B cell (primary cell): Measurements from ENCODE around the gene HIP1. TPM values are rescaled to one million over a fixed set of nuclear protein-coding genes. Genes with fewer than 3 reads are reported as not detected.

Source experiments
- ATAC-seq: fragments of 200-7000 bp; cut with Tn5 transposase; one replicate; pipeline ENCODE4 v1.10.0; 2021; ENCODE audit warnings: low read depth, mild to moderate bottlenecking, moderate number of reproducible peaks, moderate library complexity
- CTCF ChIA-PET: fragments of 350-600 bp; sonication (Branson Sonifier 250); formaldehyde crosslinking; loops from one replicate; lab custom pipeline; 2021; ENCODE audit warnings: antibody characterized with exemption, inconsistent platforms; lab: Charles Lee
- POLR2A ChIA-PET: fragments of 350-600 bp; sonication (Branson Sonifier 250); formaldehyde crosslinking; loops from one replicate; lab custom pipeline; 2021; ENCODE audit warnings: antibody characterized with exemption; lab: Charles Lee
- DNase-seq: peaks from one replicate; pipeline ENCODE4 v3.0.0; 2013
- H2AFZ ChIP-seq: 2 replicates; pipeline ENCODE4 v1.6.1; 2012; ENCODE audit warnings: mild to moderate bottlenecking, low read depth, low read length; ENCODE audit not compliant: insufficient read depth, poor library complexity, severe bottlenecking
- H3K27ac ChIP-seq, 2 donors: 1 replicate in 1 of 2; 2 replicates in 1 of 2; pipeline ENCODE4 v1.5.1; 2012 to 2013; ENCODE audit warnings: low read length in 2 of 2, mild to moderate bottlenecking in 2 of 2, moderate library complexity in 1 of 2
- H3K27me3 ChIP-seq, 4 experiments: fragments of 200-600 bp in 1 of 4; sonication (generic) in 1 of 4; replicated peaks in 1 of 4; 1 replicate in 2 of 4; 2 replicates in 2 of 4; pipeline versions ENCODE4 v1.6.1 to v1.7.0; 2013 to 2016; ENCODE audit warnings: low read length in 3 of 4, mild to moderate bottlenecking in 2 of 4, mixed read lengths in 1 of 4, moderate library complexity in 1 of 4; ENCODE audit not compliant: insufficient read depth in 4 of 4, control insufficient read depth in 3 of 4; ENCODE audit errors: control extremely low read depth in 1 of 4
- H3K36me3 ChIP-seq, 2 experiments: replicated peaks in 1 of 2; 1 replicate in 1 of 2; 2 replicates in 1 of 2; pipeline versions ENCODE4 v1.6.1 to v1.7.1; 2013; ENCODE audit warnings: low read length in 1 of 2; ENCODE audit not compliant: insufficient read depth in 2 of 2, control insufficient read depth in 1 of 2; ENCODE audit errors: control extremely low read depth in 1 of 2, extremely low read depth in 1 of 2
- H3K4me1 ChIP-seq, 2 donors: fragments of 200-600 bp in 1 of 2; sonication (generic) in 1 of 2; 1 replicate in 1 of 2; 2 replicates in 1 of 2; pipeline versions ENCODE4 v1.5.1 to v1.6.1; 2013 to 2017; ENCODE audit warnings: low read length in 2 of 2; ENCODE audit not compliant: control insufficient read depth in 2 of 2, insufficient read depth in 2 of 2
- H3K4me2 ChIP-seq: replicated peaks from 2 replicates; pipeline ENCODE3; 2012; ENCODE audit warnings: mild to moderate bottlenecking, low read depth, low read length; ENCODE audit not compliant: poor library complexity, severe bottlenecking
- H3K4me3 ChIP-seq, 5 experiments: fragments of 200-600 bp in 1 of 5; sonication (generic) in 1 of 5; 1 replicate in 3 of 5; 2 replicates in 2 of 5; pipeline versions ENCODE4 v1.5.1 to v1.7.0; 2011 to 2016; ENCODE audit warnings: low read length in 4 of 5, mild to moderate bottlenecking in 4 of 5, low read depth in 2 of 5, control low read depth in 1 of 5, moderate library complexity in 1 of 5; ENCODE audit not compliant: insufficient read depth in 1 of 5; ENCODE audit errors: control extremely low read depth in 1 of 5, extremely low read depth in 1 of 5
- H3K79me2 ChIP-seq: fragments of 200-600 bp; sonication (generic); one replicate; pipeline ENCODE4 v1.6.0; 2016; ENCODE audit warnings: low read length; ENCODE audit not compliant: control insufficient read depth, insufficient read depth
- H3K9ac ChIP-seq: fragments of 200-600 bp; sonication (generic); 2 replicates; pipeline ENCODE4 v1.6.1; 2017; ENCODE audit warnings: mild to moderate bottlenecking, low read length, moderate library complexity
- H3K9me3 ChIP-seq, 3 donors: one replicate each; pipeline versions ENCODE4 v1.6.1 to v1.7.1; 2013; ENCODE audit warnings: low read length in 2 of 3; ENCODE audit not compliant: control insufficient read depth in 2 of 3, insufficient read depth in 1 of 3; ENCODE audit errors: control extremely low read depth in 1 of 3
- H4K20me1 ChIP-seq: 2 replicates; pipeline ENCODE4 v1.6.0; 2012; ENCODE audit warnings: mild to moderate bottlenecking, low read length; ENCODE audit not compliant: insufficient read depth, control insufficient read depth, poor library complexity, severe bottlenecking
- H3K27ac Mint-ChIP-seq: one replicate; pipeline ENCODE4 v1.8.0; 2021; ENCODE audit warnings: mixed read lengths
- H3K27me3 Mint-ChIP-seq: one replicate; pipeline ENCODE4 v1.8.0; 2021; ENCODE audit warnings: mixed read lengths
- H3K4me1 Mint-ChIP-seq: one replicate; pipeline ENCODE4 v1.8.0; 2021; ENCODE audit warnings: mixed read lengths
- H3K4me3 Mint-ChIP-seq: one replicate; pipeline ENCODE4 v1.8.0; 2021; ENCODE audit warnings: mixed read lengths
- H3K9me3 Mint-ChIP-seq: one replicate; pipeline ENCODE4 v1.8.0; 2022; ENCODE audit warnings: mixed read lengths; ENCODE audit not compliant: insufficient read depth
- EZH2 ChIP-seq: IDR thresholded peaks from 2 replicates; pipeline ENCODE4 v1.6.1; 2012; ENCODE audit warnings: borderline replicate concordance, low read depth, mild to moderate bottlenecking, moderate library complexity, low read length; ENCODE audit not compliant: insufficient read depth, poor library complexity, severe bottlenecking
- WGBS: methylation state at CpG from one replicate; pipeline ENCODE4 v1.1.5; 2013; ENCODE audit warnings: missing lambda C conversion rate; ENCODE audit not compliant: insufficient coverage; 5-methylcytosine and 5-hydroxymethylcytosine counted together
- intact Hi-C: fragments of 100-400 bp; cut with micrococcal nuclease; formaldehyde crosslinking; loops from one replicate; pipeline ENCODE4 v1.10.0; 2022
- polyA plus RNA-seq: library from polyadenylated mRNA; depleted of rRNA; stranded (reverse); fragments of >200 nt; gene quantifications from 2 replicates; pipeline ENCODE4 v1.2.3, GENCODE V29; 2012
- total RNA-seq, 2 donors: library from RNA; stranded (reverse); fragments of 120-200 nt in 1 of 2; gene quantifications; 1 replicate in 1 of 2; 2 replicates in 1 of 2; pipeline versions ENCODE4 v1.2.3 to v1.2.4, GENCODE V29; 2013 to 2022
- TF ChIP-seq, protein P1 (sequence below): fragments of 200-600 bp; IDR thresholded peaks from one replicate; pipeline ENCODE4 v1.8.0; 2022; ENCODE audit warnings: antibody characterized with exemption, mild to moderate bottlenecking

HIP1 gene
- total and polyA plus RNA-seq, 2 donors (not counting 1 experiment from before 2014, with no cell fraction given) = 6.5 to 16.7 TPM

- H3K4me3 ChIP-seq = no peak overlapping the region
- intact Hi-C loops = loop anchor here (10.0 kb wide), 1 partner anchor 658 kb away; the partner anchor contains the start of gene RCC1L
- H3K4me1 Mint-ChIP-seq = peaks cover 30% of the 10 kb centered on the region
- POLR2A ChIA-PET = no interaction called here
- H3K27ac Mint-ChIP-seq = no peak overlapping the region
- no peaks in the 10 kb centered on the region for H3K27me3 ChIP-seq
- no peak overlapping the region for H3K4me3 Mint-ChIP-seq
- no peak overlapping the region for H3K9ac ChIP-seq
- peaks cover 27% of the 10 kb centered on the region for H3K79me2 ChIP-seq
- H2AFZ ChIP-seq = no peak overlapping the region
- H3K9me3 ChIP-seq = no peaks in the 10 kb centered on the region
- no peaks in the 10 kb centered on the region for H3K27me3 Mint-ChIP-seq
- H3K36me3 ChIP-seq = no peaks in the 10 kb centered on the region
- peaks cover 20 to 35% of the 10 kb centered on the region in 2 donors for H3K4me1 ChIP-seq
- DNase-seq (no peak), ATAC-seq (no peak)
- H4K20me1 ChIP-seq = no peaks in the 10 kb centered on the region
- CTCF ChIA-PET = interaction anchor here (0.5 to 0.7 kb wide), 2 partner anchors 9 to 17 kb away, joined by 3 read pairs; no protein-coding TSS in a partner anchor
- H3K4me2 ChIP-seq = no peak overlapping the region
- WGBS = 87% methylated on average over 12 of the region's 15 CpGs
- TF ChIP-seq, protein P1, sequence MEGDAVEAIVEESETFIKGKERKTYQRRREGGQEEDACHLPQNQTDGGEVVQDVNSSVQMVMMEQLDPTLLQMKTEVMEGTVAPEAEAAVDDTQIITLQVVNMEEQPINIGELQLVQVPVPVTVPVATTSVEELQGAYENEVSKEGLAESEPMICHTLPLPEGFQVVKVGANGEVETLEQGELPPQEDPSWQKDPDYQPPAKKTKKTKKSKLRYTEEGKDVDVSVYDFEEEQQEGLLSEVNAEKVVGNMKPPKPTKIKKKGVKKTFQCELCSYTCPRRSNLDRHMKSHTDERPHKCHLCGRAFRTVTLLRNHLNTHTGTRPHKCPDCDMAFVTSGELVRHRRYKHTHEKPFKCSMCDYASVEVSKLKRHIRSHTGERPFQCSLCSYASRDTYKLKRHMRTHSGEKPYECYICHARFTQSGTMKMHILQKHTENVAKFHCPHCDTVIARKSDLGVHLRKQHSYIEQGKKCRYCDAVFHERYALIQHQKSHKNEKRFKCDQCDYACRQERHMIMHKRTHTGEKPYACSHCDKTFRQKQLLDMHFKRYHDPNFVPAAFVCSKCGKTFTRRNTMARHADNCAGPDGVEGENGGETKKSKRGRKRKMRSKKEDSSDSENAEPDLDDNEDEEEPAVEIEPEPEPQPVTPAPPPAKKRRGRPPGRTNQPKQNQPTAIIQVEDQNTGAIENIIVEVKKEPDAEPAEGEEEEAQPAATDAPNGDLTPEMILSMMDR = no peak
- no peak for TF ChIP-seq EZH2
- no peaks in the 10 kb centered on the region for H3K9me3 Mint-ChIP-seq
- no peak overlapping the region for H3K27ac ChIP-seq
Observed at GRCh38 chr7:75732764-75733630, 5.7 kb downstream of the HIP1 start.

- CTCF ChIA-PET = no interaction called here
- Mint-ChIP-seq H3K27me3 (no peaks in the 10 kb centered on the region), H3K4me3 (no peak overlapping the region), H3K9me3 (no peaks in the 10 kb centered on the region), H3K4me1 (peaks cover 30% of the 10 kb centered on the region), H3K27ac (no peak overlapping the region)
- no peak overlapping the region for H3K4me2 ChIP-seq
- TF ChIP-seq, protein P1 = no peak
- TF ChIP-seq EZH2 = no peak
- H3K4me3 ChIP-seq = no peak overlapping the region
- 98% methylated on average over 6 of the region's 12 CpGs for WGBS
- no peak overlapping the region for H2AFZ ChIP-seq
- peaks cover 17 to 36% of the 10 kb centered on the region in 2 donors for H3K4me1 ChIP-seq
- POLR2A ChIA-PET = no interaction called here
- no peak overlapping the region for H3K27ac ChIP-seq
- H3K9me3 ChIP-seq = no peaks in the 10 kb centered on the region
- no peak for ATAC-seq
- peaks cover 20% of the 10 kb centered on the region for H3K79me2 ChIP-seq
- H4K20me1 ChIP-seq = no peaks in the 10 kb centered on the region
- H3K9ac ChIP-seq = no peak overlapping the region
- no peaks in the 10 kb centered on the region for H3K36me3 ChIP-seq
- no peak for DNase-seq
- H3K27me3 ChIP-seq = no peaks in the 10 kb centered on the region
- intact Hi-C loops = loop anchor here (10.0 kb wide), 1 partner anchor 657 kb away; the partner anchor contains the start of gene RCC1L
Observed at GRCh38 chr7:75732016-75732521, 6.7 kb downstream of the HIP1 start.
